Thoracic aorta (tissue), 2 donors: ENCODE results near the gene WWTR1. TPM values are rescaled to one million over a fixed set of nuclear protein-coding genes. Genes with fewer than 3 reads are reported as not detected.

Experiments used
- ATAC-seq: fragments of 150-250 bp; one replicate; pipeline ENCODE4 v1.8.0; 2017; ENCODE audit warnings: low read depth; ENCODE audit not compliant: insufficient number of reproducible peaks, low FRiP score
- DNase-seq: peaks from one replicate; pipeline ENCODE4 v3.0.0-alpha.2; 2020; ENCODE audit warnings: low spot score
- H3K27ac ChIP-seq, 2 donors: fragments of 200-600 bp; sonication (generic); 1 replicate in 1 of 2; 2 replicates in 1 of 2; pipeline ENCODE4 v1.5.1; 2016; ENCODE audit warnings: mild to moderate bottlenecking in 2 of 2, moderate library complexity in 2 of 2
- H3K27me3 ChIP-seq: fragments of 200-600 bp; sonication (generic); replicated peaks from 2 replicates; pipeline ENCODE4 v1.6.0; 2016; ENCODE audit warnings: mild to moderate bottlenecking; ENCODE audit not compliant: insufficient read depth
- H3K36me3 ChIP-seq: fragments of 200-600 bp; sonication (generic); one replicate; pipeline ENCODE4 v1.5.1; 2016
- H3K4me1 ChIP-seq, 2 donors: fragments of 200-600 bp; sonication (generic); 1 replicate in 1 of 2; 2 replicates in 1 of 2; pipeline versions ENCODE4 v1.5.1 to v1.6.0; 2016; ENCODE audit warnings: low read depth in 2 of 2, mild to moderate bottlenecking in 1 of 2; ENCODE audit not compliant: control insufficient read depth in 1 of 2
- H3K4me3 ChIP-seq: fragments of 200-600 bp; sonication (generic); 2 replicates; pipeline ENCODE4 v1.5.1; 2016; ENCODE audit warnings: mild to moderate bottlenecking
- H3K9me3 ChIP-seq: fragments of 200-600 bp; sonication (generic); 2 replicates; pipeline ENCODE4 v1.5.1; 2016
- CTCF ChIP-seq: fragments of 200-600 bp; sonication (generic); IDR thresholded peaks from one replicate; pipeline ENCODE4 v1.5.1; 2019; ENCODE audit warnings: antibody characterized with exemption
- total RNA-seq, 2 donors: library from RNA; depleted of rRNA; stranded (reverse); fragments of >200 nt; gene quantifications; one replicate each; pipeline versions ENCODE4 v1.1.0 to v1.2.3, GENCODE V29; 2016

The WWTR1 gene
- total RNA-seq, 2 donors from 2014 or later: 135 to 243 TPM

DNA sequence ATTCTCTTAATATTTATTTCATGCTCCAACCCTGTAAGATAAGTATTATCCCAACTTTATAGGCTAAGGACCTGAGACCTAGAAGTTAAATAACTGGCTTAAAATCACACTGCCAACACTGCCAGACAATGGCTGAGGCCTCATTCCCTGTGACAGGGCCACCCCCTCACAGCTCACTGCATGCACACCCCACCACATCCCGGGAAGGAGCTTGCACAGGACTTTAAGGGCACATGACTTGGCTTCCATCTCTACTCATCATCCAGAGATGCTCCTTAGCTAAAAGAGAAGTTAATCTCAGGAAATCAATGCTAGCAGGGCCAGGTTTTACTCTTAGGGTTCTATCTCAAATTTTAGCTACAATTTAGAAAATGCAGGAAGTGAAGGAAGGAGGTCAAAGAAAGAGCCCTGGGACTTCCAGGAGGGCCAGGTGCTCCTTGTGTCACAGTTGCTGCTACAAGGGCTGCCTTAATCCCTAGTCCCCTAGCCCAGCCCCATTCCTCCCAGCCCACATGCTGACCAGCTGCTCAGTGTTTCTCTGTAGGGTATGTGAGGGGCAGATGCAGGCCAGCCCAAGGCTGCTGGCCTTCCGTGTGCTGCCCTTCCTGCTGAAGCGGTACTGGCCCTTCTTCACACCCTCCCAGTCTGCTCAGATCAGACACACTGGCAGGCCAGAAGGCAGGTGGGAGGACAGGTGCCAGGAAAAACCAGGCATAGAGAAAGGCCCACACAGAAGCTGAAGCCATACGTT, 53.5 kb downstream of the WWTR1 start:
- Histone ChIP-seq H3K27me3 (no peaks in the 10 kb centered on the region), H3K4me3 (no peak overlapping the region), H3K27ac (peak overlapping the region; percentile 10 to 43), H3K9me3 (no peaks in the 10 kb centered on the region), H3K4me1 (peaks cover 66 to 96% of the 10 kb centered on the region in 2 donors), H3K36me3 (no peaks in the 10 kb centered on the region)
- no peak for TF ChIP-seq CTCF
- DNase-seq (no peak), ATAC-seq (no peak)

- ATAC-seq: no peak
- no peak for DNase-seq
- Histone ChIP-seq H3K36me3 (no peaks in the 10 kb centered on the region), H3K27ac (peak overlapping the region in 1 of 2 donors; percentile 45), H3K4me3 (no peak overlapping the region), H3K4me1 (peaks cover 70 to 95% of the 10 kb centered on the region in 2 donors), H3K27me3 (no peaks in the 10 kb centered on the region), H3K9me3 (no peaks in the 10 kb centered on the region)
- no peak for TF ChIP-seq CTCF
These were observed 54.4 kb downstream of the WWTR1 start for GRCh38 chr3:149603126-149604074.

DNA sequence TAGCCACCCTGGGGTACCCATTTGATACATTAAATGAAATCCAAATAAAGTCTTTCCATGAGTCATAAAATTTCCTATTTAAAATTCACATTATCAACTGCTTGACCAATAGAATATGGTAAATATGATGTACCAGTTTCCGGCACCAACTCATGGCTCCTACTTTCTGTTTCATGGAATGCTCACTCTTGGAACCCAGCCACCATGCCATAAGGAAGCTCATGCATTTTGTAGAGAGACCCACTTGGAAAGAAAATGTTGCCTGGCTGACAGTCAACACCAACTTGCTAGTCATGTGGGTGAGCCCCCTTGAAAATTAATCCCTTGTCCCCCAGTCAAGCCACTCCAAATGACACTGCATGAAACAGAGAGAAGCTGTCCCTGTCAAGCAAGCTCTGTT, 57.2 kb downstream of the WWTR1 start:
- TF ChIP-seq CTCF: no peak
- ATAC-seq (no peak), DNase-seq (no peak)
- H3K27me3 ChIP-seq: no peaks in the 10 kb centered on the region
- peak overlapping the region in 1 of 2 donors; percentile 18 for H3K27ac ChIP-seq
- H3K9me3 ChIP-seq: no peaks in the 10 kb centered on the region
- H3K4me1 ChIP-seq: peaks cover 81 to 96% of the 10 kb centered on the region in 2 donors
- no peaks in the 10 kb centered on the region for H3K36me3 ChIP-seq
- H3K4me3 ChIP-seq: no peak overlapping the region

- peaks cover 70 to 89% of the 10 kb centered on the region in 2 donors for H3K4me1 ChIP-seq
- peak; percentile 62 for ATAC-seq
These were observed 58.6 kb downstream of the WWTR1 start for GRCh38 chr3:149599236-149599635.

More at GRCh38 chr3:149599236-149599635, 58.6 kb downstream of the WWTR1 start:
- DNase-seq: peak; percentile 41
- peak overlapping the region in 1 of 2 donors; percentile 81 for H3K27ac ChIP-seq
- H3K9me3 ChIP-seq: no peaks in the 10 kb centered on the region
- no peak overlapping the region for H3K4me3 ChIP-seq
- no peaks in the 10 kb centered on the region for H3K36me3 ChIP-seq
- no peak for TF ChIP-seq CTCF
- H3K27me3 ChIP-seq: no peaks in the 10 kb centered on the region
